ENCODE data around the gene INSM2.

Gene INSM2

GRCh38 chr14:35549551-35549950 lies 15.6 kb downstream of the INSM2 start:
- DNase-seq: no peak

- DNase-seq: no peak
These were observed 17.1 kb downstream of the INSM2 start for GRCh38 chr14:35551081-35551480.

- DNase-seq: no peak
These were observed 19.8 kb downstream of the INSM2 start for GRCh38 chr14:35553808-35554207.

- DNase-seq: no peak
These were observed 22.6 kb downstream of the INSM2 start for GRCh38 chr14:35556548-35556947.

- DNase-seq: no peak
These were observed 23.3 kb downstream of the INSM2 start for GRCh38 chr14:35557221-35557747.

GRCh38 chr14:35558680-35559079 lies 24.7 kb downstream of the INSM2 start:
- no peak for DNase-seq

- no peak for DNase-seq
These were observed 32.0 kb downstream of the INSM2 start for GRCh38 chr14:35565871-35566464.

- no peak for DNase-seq
These were observed 37.6 kb downstream of the INSM2 start for GRCh38 chr14:35571598-35571997.

- DNase-seq: no peak
These were observed 39.9 kb downstream of the INSM2 start for GRCh38 chr14:35573911-35574310.

- no peak for DNase-seq
These were observed 42.3 kb downstream of the INSM2 start for GRCh38 chr14:35576260-35576659.

- no peak for DNase-seq
These were observed 42.9 kb downstream of the INSM2 start for GRCh38 chr14:35576856-35577255.

GRCh38 chr14:35578135-35578534 lies 44.2 kb downstream of the INSM2 start:
- no peak for DNase-seq

- DNase-seq: no peak
These were observed 44.7 kb downstream of the INSM2 start for GRCh38 chr14:35578639-35579038.

Measured in CD4-positive, alpha-beta T cell treated with Interleukin-21 for 1 hour (primary cell).